Mucosa of gallbladder (tissue), 1 donor: ENCODE measurements around the gene PTPRCAP. TPM values are rescaled to one million over a fixed set of nuclear protein-coding genes. Genes with fewer than 3 reads are reported as not detected.

Source experiments
- DNase-seq: peaks from one replicate; pipeline ENCODE4 v3.0.0-alpha.2; 2020; ENCODE audit warnings: low spot score
- total RNA-seq: library from RNA; stranded (reverse); gene quantifications from one replicate; pipeline ENCODE4 v1.2.1, GENCODE V29; 2021
- donor health status: DM: no; HTN: no; CAD: no.

PTPRCAP gene
- total RNA-seq, 1 donor from 2014 or later = 14.7 TPM

DNA sequence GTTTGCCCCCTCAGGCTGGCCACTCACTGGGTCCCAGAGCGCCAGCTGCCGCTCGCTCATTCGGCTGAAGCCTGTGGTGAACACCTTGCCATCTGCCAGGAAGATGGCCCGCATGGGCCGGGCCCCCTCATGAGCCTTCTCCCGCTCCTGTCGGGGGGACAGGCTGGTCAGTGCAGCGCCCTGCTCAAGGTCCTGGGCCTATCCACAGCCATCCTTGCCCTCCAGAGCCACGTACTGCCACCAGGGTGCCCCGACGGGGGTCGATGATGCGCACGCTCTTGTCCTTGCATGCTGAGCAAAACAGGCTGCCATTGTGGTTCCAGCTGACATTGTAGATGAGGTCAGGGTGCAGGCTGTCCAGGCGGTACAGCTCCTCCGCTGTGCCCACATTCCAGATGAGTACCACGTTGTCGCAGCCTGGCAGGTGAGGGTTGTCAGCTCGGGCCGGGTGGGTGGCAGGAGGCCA, 3.6 kb upstream of the PTPRCAP start:
- DNase-seq = no peak

- DNase-seq = no peak
Measured at GRCh38 chr11:67440229-67441097, 3.0 kb upstream of the PTPRCAP start.

- no peak for DNase-seq
Measured at GRCh38 chr11:67439321-67440228, 2.1 kb upstream of the PTPRCAP start.

DNA sequence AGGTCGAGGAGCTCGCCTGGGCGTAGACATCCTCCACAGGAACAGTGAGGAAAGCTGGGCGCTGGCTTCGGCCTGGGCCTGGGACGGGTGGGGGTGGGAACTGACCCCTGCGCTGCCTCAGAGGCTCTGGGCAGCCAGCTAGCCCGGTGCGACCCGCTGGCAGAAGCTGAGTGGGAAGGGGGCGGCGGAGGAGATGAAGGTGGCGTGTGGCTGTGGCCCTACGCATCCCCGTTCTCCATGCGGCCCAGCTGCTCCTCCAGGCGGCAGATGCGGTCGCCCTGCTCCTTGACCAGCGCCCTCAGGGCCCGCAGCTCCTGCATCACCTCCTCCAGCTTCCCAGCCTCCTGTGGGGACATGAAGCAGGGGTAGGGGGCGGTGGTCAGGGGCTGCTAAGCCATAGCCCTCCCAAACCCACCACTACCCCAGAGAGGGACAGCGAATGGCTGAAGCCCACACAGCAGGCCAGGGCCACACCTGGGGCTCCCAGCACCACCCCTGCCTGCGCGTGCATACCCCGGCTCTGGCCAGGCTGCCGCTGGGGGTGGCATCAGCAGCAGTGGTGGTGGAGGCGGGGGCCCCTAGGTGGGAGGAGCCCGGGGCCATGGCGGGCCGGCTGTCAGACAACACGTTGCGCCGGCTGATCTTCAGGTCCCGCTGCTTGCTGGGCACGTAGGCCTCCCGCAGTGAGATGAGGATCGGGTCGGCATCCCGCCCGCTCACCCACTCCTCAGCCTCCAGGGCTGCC, 848 bp upstream of the PTPRCAP start:
- no peak for DNase-seq

DNA sequence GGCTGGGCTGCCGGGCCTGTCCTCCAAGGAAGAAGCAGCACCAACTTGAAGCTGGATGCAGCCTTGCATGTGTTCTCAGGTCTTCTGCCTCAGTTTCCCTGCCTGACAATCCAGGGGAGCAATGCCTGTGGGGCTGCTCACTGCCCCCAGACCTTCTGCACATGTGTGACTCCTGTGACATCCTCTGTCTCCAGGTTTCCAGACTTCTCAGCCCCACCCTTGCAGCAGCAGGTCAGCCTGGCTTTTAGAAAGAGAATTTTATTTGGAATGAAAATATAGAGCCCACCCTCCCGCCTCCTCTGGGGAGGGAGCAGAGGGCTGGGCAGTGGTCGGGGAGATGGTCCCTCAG, 301 bp upstream of the PTPRCAP start:
- no peak for DNase-seq

- no peak for DNase-seq
Measured at GRCh38 chr11:67436459-67437081, 912 bp downstream of the PTPRCAP start.

GRCh38 chr11:67435727-67436458, 1.6 kb downstream of the PTPRCAP start:
- no peak for DNase-seq

- no peak for DNase-seq
Measured at GRCh38 chr11:67435031-67435726, 2.3 kb downstream of the PTPRCAP start.

GRCh38 chr11:67434395-67434881, 3.0 kb downstream of the PTPRCAP start:
- DNase-seq = no peak

DNA sequence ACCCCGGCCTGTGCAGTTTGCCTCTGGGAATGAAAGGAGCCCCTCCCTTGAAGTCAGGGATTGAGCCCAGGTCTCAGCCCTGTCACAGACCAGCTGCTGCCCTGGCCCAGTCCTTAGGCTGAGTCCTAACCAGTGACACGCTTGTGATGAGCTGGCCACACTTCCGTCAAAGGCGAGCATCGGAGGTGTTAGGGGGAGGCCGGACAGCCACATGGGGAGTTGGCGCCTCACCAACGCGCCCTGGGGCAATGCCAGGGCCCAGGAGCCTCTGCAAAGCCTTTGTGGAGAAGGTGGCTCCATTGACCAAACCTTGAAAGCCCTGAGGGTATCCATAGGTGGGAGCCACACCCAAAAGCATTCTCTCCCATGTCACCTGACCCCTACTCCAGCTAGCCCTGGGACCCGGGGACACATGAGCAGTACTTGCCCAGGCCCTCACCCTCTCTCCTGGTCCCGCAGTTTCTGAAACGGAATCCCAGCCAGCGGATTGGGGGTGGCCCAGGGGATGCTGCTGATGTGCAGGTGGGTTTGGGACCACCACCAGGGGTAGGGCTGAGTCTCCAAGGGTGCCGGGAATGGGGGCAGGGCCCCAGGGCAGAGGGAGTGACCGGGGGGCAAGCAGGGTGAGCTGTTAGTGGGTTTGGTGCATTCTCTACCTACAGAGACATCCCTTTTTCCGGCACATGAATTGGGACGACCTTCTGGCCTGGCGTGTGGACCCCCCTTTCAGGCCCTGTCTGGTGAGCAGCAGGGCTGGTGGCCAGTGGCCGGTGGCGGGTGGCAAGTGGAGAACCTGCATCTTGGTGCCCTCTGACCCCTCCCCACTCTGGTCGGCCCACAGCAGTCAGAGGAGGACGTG, 3.7 kb downstream of the PTPRCAP start:
- DNase-seq = no peak

- no peak for DNase-seq
Measured at GRCh38 chr11:67432655-67433349, 4.7 kb downstream of the PTPRCAP start.

- no peak for DNase-seq
Measured at GRCh38 chr11:67431346-67432249, 5.9 kb downstream of the PTPRCAP start.

DNA sequence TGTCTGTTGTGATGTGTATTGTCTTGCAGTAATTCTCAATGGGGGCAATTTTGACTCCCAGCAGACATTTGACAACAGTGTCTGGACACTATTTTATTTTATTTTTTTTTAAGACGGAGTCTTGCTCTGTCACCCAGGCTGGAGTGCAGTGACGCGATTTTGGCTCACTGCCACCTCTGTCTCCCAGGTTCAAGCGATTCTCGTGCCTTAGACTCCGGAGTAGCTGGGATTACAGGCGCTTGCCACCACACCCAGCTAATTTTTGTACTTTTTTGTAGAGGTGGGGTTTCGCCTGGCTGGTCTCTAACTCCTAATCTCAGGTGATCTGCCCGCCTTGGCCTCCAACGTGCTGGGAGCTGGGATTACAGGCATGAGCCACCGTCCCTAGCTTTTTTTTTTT, 7.8 kb downstream of the PTPRCAP start:
- no peak for DNase-seq

GRCh38 chr11:67429038-67429668, 8.3 kb downstream of the PTPRCAP start:
- DNase-seq = no peak

GRCh38 chr11:67428052-67429001, 9.2 kb downstream of the PTPRCAP start, which contains the start of gene RPS6KB2:
Gene RPS6KB2, plus strand, starts transcription at chr11:67428494. Its CDS starts 52 bp downstream, at chr11:67428546.
- DNase-seq = peak; percentile 99
